K562 (cell line): ENCODE results near the gene RABL2B. TPM values are rescaled to one million over a fixed set of nuclear protein-coding genes. Genes with fewer than 3 reads are reported as not detected.
A peak's percentile ranks its signal among the peaks of the same experiment; 100 is the strongest.
"Not testable (repeated sequence)": the region's sequence is repeated elsewhere in the genome, so short reads cannot be mapped to it uniquely, and the experiment has no call there.

Experiments
- ATAC-seq: fragments of 200-7000 bp; cut with Tn5 transposase; 3 replicates; pipeline ENCODE4 v1.9.1; 2020; ENCODE audit warnings: moderate library complexity
- BruUV-seq: library from RNA; stranded (reverse); fragments of 400-500 nt; replicated peaks from 2 replicates; lab custom pipeline; 2021; lab: Mats Ljungman, UMichigan
- CTCF ChIA-PET: fragments of 300-600 bp; formaldehyde crosslinking; extraction: SDS; loops from one replicate; lab custom pipeline; 2021; ENCODE audit warnings: low intra/inter-chr PET ratio; lab: Yijun Ruan, JAX
- POLR2A ChIA-PET: fragments of 300-600, 350-650 bp; sonication (Branson Sonifier 250); formaldehyde crosslinking; extraction: SDS; loops from one replicate; lab custom pipeline; 2021; ENCODE audit warnings: antibody characterized with exemption, inconsistent platforms; lab: Yijun Ruan, JAX
- DNase-seq, 4 experiments: peaks; one replicate each; pipeline versions ENCODE4 v3.0.0 to v3.0.0-alpha.2; 2011 to 2018; ENCODE audit warnings: low spot score in 3 of 4, mixed read lengths in 3 of 4; ENCODE audit errors: extremely low read depth in 1 of 4
- FAIRE-seq: peaks from 2 replicates; lab custom pipeline; 2011; peaks lifted over from hg19 to GRCh38; lab: Jason Lieb, UNC
- H2AFZ ChIP-seq: 2 replicates; pipeline ENCODE4 v1.6.0; 2011; ENCODE audit warnings: low read depth, low read length, control low read depth, inconsistent platforms
- H3K27ac ChIP-seq: fragments of 200-600 bp; 3 replicates; pipeline ENCODE4 v1.8.0; 2011; ENCODE audit warnings: low read depth, mild to moderate bottlenecking, control low read depth, inconsistent platforms, low read length, moderate library complexity, mixed read lengths; ENCODE audit errors: extremely low read depth
- H3K27me3 ChIP-seq, 2 experiments: fragments of 300-600 bp in 1 of 2; 2 replicates in 1 of 2; 3 replicates in 1 of 2; pipeline versions ENCODE4 v1.6.0 to v1.8.0; 2011; ENCODE audit warnings: inconsistent platforms in 2 of 2, low read length in 2 of 2, mild to moderate bottlenecking in 1 of 2, mixed read lengths in 1 of 2, moderate library complexity in 1 of 2; ENCODE audit not compliant: control insufficient read depth in 2 of 2, insufficient read depth in 2 of 2
- H3K36me3 ChIP-seq: fragments of 300-600 bp; 3 replicates; pipeline ENCODE4 v1.8.0; 2011; ENCODE audit warnings: mild to moderate bottlenecking, low read length, inconsistent platforms; ENCODE audit not compliant: control insufficient read depth, insufficient read depth
- H3K4me1 ChIP-seq, 2 experiments: fragments of 200-600 bp in 1 of 2; replicated peaks in 1 of 2; 2 replicates in 1 of 2; 3 replicates in 1 of 2; pipeline versions ENCODE4 v1.5.1 to v1.8.0; 2011; ENCODE audit warnings: inconsistent platforms in 2 of 2, low read length in 2 of 2, mild to moderate bottlenecking in 1 of 2, mixed read lengths in 1 of 2, moderate library complexity in 1 of 2; ENCODE audit not compliant: control insufficient read depth in 2 of 2, insufficient read depth in 2 of 2
- H3K4me2 ChIP-seq: 2 replicates; pipeline ENCODE4 v1.6.1; 2011; ENCODE audit warnings: low read length, control low read depth, inconsistent platforms, mixed read lengths; ENCODE audit not compliant: insufficient read depth
- H3K4me3 ChIP-seq: fragments of 200-600 bp; sonication (generic), shearing (Covaris generic); 2 replicates; pipeline ENCODE4 v1.5.1; 2016; ENCODE audit warnings: control low read depth, inconsistent platforms
- H3K79me2 ChIP-seq: fragments of 200-600 bp; 3 replicates; pipeline ENCODE4 v1.8.0; 2011; ENCODE audit warnings: low read length, inconsistent platforms; ENCODE audit not compliant: control insufficient read depth, insufficient read depth
- H3K9ac ChIP-seq, 2 experiments: 2 replicates each; pipeline versions ENCODE4 v1.6.0 to v1.6.1; 2011; ENCODE audit warnings: low read depth in 2 of 2, low read length in 2 of 2, control low read depth in 1 of 2, inconsistent platforms in 1 of 2, mild to moderate bottlenecking in 1 of 2, mixed read lengths in 1 of 2; ENCODE audit not compliant: insufficient read depth in 1 of 2
- H3K9me1 ChIP-seq: one replicate; pipeline ENCODE4 v1.6.0; 2011; ENCODE audit warnings: inconsistent platforms, mild to moderate bottlenecking, low read length, moderate library complexity; ENCODE audit not compliant: control insufficient read depth, insufficient read depth
- H3K9me3 ChIP-seq: replicated peaks from 2 replicates; pipeline ENCODE4 v1.5.1; 2011; ENCODE audit warnings: low read depth, low read length, inconsistent platforms; ENCODE audit not compliant: control insufficient read depth, insufficient read depth
- H4K20me1 ChIP-seq: replicated peaks from 2 replicates; pipeline ENCODE4 v1.6.1; 2011; ENCODE audit warnings: low read length, inconsistent platforms, mixed read lengths; ENCODE audit not compliant: control insufficient read depth, insufficient read depth
- SMC3 ChIP-seq: conservative IDR thresholded peaks from 2 replicates; pipeline ENCODE4 v1.6.1; 2011; ENCODE audit warnings: low read depth, low read length, improper control_type of control experiment; ENCODE audit not compliant: insufficient read depth
- WGBS: fragments of 100-300 bp; shearing (Covaris generic); methylation state at CpG from one replicate; pipeline ENCODE4 v1.1.6; 2016; ENCODE audit warnings: low coverage, mixed read lengths; ENCODE audit not compliant: insufficient coverage; ENCODE audit errors: missing lambda C conversion rate; 5-methylcytosine and 5-hydroxymethylcytosine counted together
- in situ Hi-C: fragments of 300-500 bp; cut with MboI; formaldehyde crosslinking; loops from 4 replicates; pipeline ENCODE4 v1.15.0; 2018; ENCODE audit warnings: inconsistent platforms, mixed read lengths
- intact Hi-C: fragments of 100-400 bp; cut with micrococcal nuclease; formaldehyde crosslinking; loops from 2 replicates; pipeline ENCODE4 v1.14.2; 2022
- polyA plus RNA-seq, 8 experiments: library from polyadenylated mRNA; depleted of rRNA in 4 of 8; stranded (reverse) in 5 of 8; unstranded in 3 of 8; fragments of >200 nt; fragmentation: Nextera tagmentation in 2 of 8; fragmentation: Illumina TruSeq in 1 of 8; extraction: Ambion mirVana in 2 of 8; extraction: Trizol in 1 of 8; gene quantifications; 2 replicates each; pipeline versions ENCODE4 v1.2.1 to v1.2.3, GENCODE V29; 2011 to 2014; ENCODE audit warnings: inconsistent platforms in 1 of 8, missing spikeins in 1 of 8
- total RNA-seq, 7 experiments: library from RNA; depleted of rRNA in 6 of 7; stranded (reverse); fragments of >200 nt in 6 of 7; fragmentation: Illumina TruSeq in 2 of 7; extraction: Trizol in 2 of 7; gene quantifications; 2 replicates each; pipeline versions ENCODE4 v1.2.1 to v1.2.3, GENCODE V29; 2011 to 2021; ENCODE audit warnings: low replicate concordance in 1 of 7
- TF ChIP-seq, protein P1 (sequence below), 3 experiments: IDR thresholded peaks in 2 of 3; conservative IDR thresholded peaks in 1 of 3; 2 replicates each; pipeline ENCODE4 v1.5.1; 2011 to 2012; ENCODE audit warnings: low read length in 3 of 3, mild to moderate bottlenecking in 3 of 3, control low read depth in 2 of 3, improper control_type of control experiment in 1 of 3, inconsistent platforms in 1 of 3, low read depth in 1 of 3, mixed read lengths in 1 of 3, moderate library complexity in 1 of 3; ENCODE audit not compliant: insufficient read depth in 2 of 3

The RABL2B gene
- total and polyA plus RNA-seq, 9 of the 15 experiments (the other 6 are each of a cell fraction or from before 2014, with no cell fraction given) = 0.76 to 8.5 (median 3.6) TPM

DNA sequence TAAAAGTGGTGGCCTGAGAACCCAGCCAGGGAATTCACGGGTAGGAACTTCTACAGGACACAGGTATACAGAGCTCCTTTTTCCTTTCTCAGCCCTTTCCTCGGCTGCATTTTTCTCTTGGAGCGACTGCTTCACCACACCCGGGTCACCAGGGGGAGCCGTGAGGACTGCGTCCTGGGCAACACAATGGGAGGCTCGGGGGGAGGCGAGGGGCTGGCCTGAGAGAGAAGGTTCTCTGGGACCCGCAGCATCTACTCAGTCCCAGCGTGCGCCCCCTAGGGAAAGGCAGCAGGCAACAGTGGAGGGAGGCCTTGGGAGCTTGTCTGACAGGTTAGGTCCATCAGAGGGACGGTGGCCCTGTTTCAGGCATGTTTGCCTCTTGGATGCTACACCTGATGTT is 8.3 kb downstream of the RABL2B start:
- CTCF ChIA-PET, H2AFZ ChIP-seq, H3K79me2 ChIP-seq, H3K9me1 ChIP-seq, FAIRE-seq, H3K36me3 ChIP-seq, H3K9ac ChIP-seq, H3K4me1 ChIP-seq, H3K27me3 ChIP-seq, H3K9me3 ChIP-seq, intact Hi-C loops: not testable (repeated sequence)
- WGBS = 15% methylated on average over 8 of the region's 12 CpGs
- 0 out of 2 replicates have a peak, but pooled peaks have one; percentile 19 for TF ChIP-seq SMC3
- TF ChIP-seq, protein P1, sequence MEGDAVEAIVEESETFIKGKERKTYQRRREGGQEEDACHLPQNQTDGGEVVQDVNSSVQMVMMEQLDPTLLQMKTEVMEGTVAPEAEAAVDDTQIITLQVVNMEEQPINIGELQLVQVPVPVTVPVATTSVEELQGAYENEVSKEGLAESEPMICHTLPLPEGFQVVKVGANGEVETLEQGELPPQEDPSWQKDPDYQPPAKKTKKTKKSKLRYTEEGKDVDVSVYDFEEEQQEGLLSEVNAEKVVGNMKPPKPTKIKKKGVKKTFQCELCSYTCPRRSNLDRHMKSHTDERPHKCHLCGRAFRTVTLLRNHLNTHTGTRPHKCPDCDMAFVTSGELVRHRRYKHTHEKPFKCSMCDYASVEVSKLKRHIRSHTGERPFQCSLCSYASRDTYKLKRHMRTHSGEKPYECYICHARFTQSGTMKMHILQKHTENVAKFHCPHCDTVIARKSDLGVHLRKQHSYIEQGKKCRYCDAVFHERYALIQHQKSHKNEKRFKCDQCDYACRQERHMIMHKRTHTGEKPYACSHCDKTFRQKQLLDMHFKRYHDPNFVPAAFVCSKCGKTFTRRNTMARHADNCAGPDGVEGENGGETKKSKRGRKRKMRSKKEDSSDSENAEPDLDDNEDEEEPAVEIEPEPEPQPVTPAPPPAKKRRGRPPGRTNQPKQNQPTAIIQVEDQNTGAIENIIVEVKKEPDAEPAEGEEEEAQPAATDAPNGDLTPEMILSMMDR (IDR thresholded peaks at IDR 0.05 in 2 of 3, conservative IDR thresholded peaks at IDR 0.05 in 1 of 3; ENCODE audit: insufficient read depth in 2 of 3, low read depth in 1 of 3, low read length in 3 of 3) = peak; percentile 53 to 70 (median 59); a peak in 5 of 6 replicates
- TF ChIP-seq, all 486 proteins: peak for 2; not testable (repeated sequence) for 484
- H3K4me3 ChIP-seq, H4K20me1 ChIP-seq, H3K27ac ChIP-seq, H3K4me2 ChIP-seq, BruUV-seq, in situ Hi-C loops: not testable (repeated sequence)
- DNase-seq (peak; percentile 35 to 71 (median 38)), ATAC-seq (peak; percentile 99)
- POLR2A ChIA-PET = interaction anchor here (0.6 kb wide), 2 partner anchors 37 to 59 kb away, joined by 3 read pairs; no protein-coding TSS in a partner anchor

- DNase-seq, H4K20me1 ChIP-seq, H3K9ac ChIP-seq, ATAC-seq, H3K4me3 ChIP-seq, H3K27ac ChIP-seq, intact Hi-C loops, POLR2A ChIA-PET, H3K36me3 ChIP-seq, CTCF ChIA-PET, FAIRE-seq, H3K4me2 ChIP-seq, H3K79me2 ChIP-seq, H3K9me3 ChIP-seq, H2AFZ ChIP-seq, H3K27me3 ChIP-seq, BruUV-seq, in situ Hi-C loops, H3K9me1 ChIP-seq, H3K4me1 ChIP-seq: not testable (repeated sequence)
- 3% methylated on average over 3 of the region's 3 CpGs for WGBS
These were observed 19.1 kb downstream of the RABL2B start for GRCh38 chr22:50764288-50764687.

- H4K20me1 ChIP-seq, H2AFZ ChIP-seq, H3K4me3 ChIP-seq, DNase-seq, POLR2A ChIA-PET, FAIRE-seq, H3K4me1 ChIP-seq, H3K27ac ChIP-seq, in situ Hi-C loops, H3K36me3 ChIP-seq, intact Hi-C loops, H3K79me2 ChIP-seq, H3K27me3 ChIP-seq, H3K4me2 ChIP-seq, H3K9me1 ChIP-seq, BruUV-seq, ATAC-seq, H3K9ac ChIP-seq, H3K9me3 ChIP-seq, CTCF ChIA-PET: not testable (repeated sequence)
- WGBS = 17% methylated on average over 2 of the region's 2 CpGs
These were observed 21.6 kb downstream of the RABL2B start for GRCh38 chr22:50761829-50762228.
